T1000 (cell line): ENCODE results near the gene COL5A3.

Experiments used
- DNase-seq: peaks from one replicate; lab custom pipeline; 2025; ENCODE audit warnings: mixed read lengths; lab: John Stamatoyannopoulos, UW

The COL5A3 gene

DNA sequence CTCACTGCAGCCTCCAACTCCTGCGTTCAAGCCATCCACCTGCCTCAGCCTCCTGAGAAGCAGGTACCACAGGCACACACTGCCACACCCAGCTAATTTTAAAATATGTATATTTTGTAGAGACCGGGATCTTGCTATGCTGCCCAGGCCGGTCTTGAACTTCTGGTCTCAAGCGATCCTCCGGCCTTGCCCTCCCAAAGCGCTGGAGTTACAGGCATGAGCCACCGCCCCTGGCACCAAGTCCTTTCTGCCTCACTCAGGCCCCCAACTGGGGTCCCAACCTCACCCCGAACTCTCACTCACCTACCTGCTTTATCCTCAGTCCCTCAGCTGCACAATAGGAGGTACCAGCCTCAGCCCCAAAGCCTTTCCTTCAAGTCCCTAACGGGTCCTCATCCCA is 635 bp upstream of the COL5A3 start:
- no peak for DNase-seq

DNA sequence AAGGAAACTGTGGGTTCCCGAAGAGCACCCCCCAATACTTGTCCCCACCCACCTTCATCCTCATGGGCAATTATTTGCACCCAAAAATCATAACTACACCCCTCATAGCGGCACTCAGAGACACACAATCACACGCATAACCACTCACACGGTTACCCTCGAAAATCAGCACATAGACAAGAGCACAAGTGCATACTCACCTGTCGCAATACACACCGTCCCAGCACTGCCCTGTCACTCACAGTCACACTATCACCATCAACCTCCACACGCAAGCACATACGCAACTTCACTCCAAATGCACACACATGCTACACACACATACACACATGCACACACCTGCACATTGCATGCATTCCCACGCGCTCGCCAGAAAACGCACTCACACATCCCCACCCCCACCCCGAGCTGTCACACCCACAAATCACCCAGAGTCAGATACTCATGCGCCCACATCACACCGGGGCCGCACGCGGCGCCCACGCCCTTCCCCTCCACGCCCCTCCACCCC is 535 bp downstream of the COL5A3 start:
- DNase-seq, result no peak

DNA sequence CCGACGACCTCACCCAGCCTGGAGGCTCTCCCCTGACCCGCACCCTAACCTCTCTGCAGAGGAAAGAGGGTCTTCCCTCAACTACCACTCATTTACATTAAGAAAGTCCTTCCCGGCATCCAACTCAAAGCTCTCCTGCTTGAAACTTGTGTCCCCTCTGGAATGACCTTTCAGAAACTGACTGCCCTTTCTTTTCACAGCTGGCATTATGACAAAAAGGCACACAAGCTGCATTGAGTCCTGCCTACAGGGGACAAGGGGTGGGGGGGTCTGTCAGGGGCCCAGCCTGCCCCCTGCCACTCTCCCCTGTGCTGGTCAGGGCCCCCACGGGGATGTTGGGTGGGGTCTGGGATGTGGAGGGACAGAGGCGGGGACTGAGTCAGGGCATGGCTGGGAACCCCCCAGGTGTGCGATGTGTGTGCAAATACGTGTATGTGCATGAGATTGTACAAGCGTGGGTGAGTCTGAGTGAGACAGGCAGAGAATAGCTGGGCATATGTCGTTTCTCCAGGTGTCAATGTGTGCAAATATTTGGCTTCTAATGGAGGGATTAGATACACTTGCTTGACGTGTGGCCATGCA is 2.0 kb downstream of the COL5A3 start:
- no peak for DNase-seq

DNA sequence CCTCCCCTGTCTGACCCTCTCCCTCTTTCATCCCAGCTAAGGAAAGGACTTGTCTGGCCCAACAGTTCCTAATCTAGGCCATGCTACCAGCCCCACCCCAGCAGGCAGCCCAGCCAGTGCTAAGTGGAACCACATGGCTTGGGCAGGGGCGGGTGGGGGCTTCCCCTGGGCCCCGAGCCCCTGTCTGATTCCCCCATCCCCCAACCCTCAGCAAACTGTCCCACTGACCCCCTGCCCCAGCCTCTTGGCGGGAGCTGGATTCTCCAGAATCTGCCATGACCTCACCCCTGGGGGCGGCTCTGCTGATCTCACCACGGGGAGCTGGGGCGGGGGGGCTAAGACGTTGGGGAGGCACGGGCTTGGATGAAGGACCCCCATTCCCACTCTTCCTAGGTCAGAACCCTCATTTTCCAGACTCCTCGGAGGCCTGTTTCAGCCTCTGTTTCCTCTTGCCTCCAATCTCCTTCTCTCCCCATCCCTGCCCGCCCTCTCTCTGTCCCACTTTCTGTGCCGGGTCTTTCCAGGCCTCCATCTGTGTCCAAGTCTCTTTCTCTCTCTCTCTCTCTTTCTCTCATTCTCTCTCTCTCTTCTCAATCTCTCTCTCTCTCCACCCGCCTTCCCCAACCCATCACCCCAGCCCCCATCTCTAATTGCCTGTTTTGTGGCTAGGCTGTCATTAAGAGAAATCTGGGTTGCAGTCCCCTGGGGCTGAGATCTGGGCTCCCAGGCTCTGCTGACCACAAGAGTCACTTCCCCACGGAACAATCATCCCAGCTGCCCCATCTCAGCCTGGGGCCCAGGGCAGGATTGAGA is 2.7 kb downstream of the COL5A3 start:
- DNase-seq, result no peak

DNA sequence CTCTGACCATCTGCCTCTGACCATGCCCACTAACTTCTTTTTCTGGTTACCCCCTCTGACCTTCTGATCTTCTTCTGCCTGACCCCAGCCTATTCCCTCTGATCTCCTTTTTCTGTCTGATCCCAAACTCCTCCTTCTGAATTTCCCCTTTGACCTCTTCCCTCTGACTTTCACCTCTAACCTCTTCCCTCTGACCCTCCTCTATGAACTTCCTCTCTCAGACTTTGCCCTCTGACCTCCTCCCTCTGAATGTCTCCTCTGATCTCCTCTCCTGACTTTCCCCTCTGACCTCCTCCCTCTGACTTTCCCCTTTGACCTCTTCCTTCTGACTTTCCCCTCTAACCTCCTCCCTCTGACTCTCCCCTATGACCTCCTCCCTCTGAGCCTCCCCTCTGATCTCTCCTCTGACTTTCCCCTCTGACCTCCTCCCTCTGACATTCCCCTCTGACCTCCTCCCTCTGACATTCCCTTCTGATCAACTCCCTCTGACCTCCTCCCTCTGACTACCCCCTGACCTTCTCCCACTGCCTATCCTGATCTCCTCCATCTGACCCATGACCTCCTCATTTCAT is 3.5 kb downstream of the COL5A3 start:
- no peak for DNase-seq

DNA sequence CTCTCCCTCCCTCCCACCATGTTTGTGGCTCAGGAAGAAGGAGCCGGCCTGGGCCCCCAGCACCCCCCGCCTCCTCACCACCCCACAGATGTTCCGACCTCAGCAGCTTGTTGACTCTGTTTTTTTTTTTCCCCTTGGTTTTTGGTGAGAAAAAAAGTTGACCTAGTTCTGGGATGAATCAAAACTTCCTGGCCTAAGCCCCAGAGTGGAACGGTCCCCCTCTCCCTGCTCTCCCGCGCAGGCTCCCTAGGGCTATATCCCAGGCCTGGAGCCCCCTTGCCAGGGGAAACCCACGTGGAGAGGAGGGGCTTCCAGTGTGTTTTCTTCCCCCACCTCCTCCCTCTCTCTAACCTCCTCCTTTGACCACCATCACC is 4.0 kb downstream of the COL5A3 start:
- no peak for DNase-seq

DNA sequence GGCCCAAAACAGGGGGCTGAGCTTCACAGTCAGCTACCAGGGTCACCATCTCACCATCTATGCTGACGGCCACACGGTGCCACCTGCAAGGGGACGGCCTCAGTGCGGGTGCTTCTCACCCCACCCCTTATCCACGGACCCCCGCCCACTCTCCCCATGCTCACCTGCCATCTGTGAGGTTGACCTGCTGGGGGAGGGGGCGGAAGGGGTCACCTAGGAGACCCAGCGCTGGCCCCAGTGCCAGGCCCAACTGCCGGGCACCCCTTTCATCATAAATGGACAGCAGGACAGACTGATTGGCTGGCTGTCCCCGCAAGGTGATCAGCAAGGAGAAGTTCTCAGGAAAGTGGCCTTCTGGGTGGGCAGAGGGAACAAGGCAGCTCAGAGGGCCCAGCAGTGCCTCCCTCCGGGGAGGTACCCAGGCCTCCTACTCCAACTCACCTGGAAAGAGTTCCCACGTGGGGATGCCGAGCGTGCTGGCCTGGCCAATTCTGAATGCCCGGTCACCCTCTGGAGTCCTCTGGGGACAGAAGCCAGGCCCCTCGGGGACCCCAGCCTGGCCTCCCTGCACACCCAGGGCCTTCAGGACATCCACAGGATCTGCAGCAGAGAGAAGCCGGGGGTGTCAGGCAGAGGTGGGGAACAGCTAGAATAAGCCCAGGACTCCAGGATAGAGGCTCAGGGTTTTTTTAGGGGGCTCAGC is 4.5 kb downstream of the COL5A3 start:
- no peak for DNase-seq

DNA sequence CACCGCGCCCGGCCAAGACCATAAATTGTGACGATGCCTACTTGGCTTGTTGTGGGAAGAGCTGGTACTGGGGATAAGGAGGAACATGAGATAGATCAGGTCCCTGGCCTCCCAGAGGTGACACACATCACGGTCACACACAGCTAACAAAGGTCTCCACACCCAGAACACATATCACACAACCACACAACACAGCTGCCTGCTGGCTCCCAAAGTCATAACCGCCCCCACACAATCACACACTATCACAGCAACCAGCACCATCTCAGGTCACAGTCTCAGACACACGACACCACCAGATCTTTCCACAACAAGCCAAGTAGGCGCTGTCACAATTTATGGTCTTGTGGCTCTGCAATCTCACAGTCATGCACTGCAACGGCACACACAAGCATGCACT is 5.7 kb downstream of the COL5A3 start:
- DNase-seq, result no peak

DNA sequence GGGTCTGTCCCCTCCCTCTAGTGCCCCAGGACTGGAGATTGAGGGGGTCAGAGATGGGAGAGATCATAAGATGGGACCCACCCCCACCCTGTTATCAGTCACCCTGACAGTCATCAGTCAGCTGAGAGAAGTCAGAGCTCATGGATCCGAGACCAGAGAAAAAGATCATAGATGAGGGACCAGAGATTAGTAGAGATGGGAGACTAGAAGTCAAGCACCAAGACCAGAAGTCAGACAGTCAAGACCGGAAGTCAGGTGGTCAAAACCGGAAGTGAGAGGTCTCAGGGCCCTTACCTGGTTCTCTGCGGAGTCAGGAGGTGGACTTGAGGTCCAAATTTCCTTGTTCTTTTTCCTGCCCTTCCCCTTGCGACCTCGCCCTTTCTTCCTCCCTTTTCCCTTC is 7.0 kb downstream of the COL5A3 start:
- DNase-seq, result no peak

DNA sequence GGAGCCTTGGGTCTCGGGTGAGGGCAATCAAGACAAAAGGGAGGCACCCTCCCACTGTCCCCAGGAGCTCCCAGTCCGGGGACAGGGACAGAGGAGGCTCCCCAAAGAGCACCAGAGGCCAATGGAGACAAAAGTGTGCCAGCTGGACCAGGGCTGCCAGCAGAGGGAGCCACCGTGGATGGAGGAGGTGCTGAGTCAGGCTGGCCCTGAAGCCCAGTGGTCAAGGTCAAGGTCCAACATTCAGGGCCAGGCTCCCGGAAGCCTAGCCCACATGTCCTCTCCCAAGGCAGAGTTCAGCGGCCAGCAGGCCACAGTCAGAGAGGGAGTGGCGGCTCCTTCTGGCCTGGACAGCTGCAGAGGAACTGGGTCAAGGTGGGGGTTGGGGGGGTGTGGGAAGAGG is 8.4 kb downstream of the COL5A3 start:
- no peak for DNase-seq

DNA sequence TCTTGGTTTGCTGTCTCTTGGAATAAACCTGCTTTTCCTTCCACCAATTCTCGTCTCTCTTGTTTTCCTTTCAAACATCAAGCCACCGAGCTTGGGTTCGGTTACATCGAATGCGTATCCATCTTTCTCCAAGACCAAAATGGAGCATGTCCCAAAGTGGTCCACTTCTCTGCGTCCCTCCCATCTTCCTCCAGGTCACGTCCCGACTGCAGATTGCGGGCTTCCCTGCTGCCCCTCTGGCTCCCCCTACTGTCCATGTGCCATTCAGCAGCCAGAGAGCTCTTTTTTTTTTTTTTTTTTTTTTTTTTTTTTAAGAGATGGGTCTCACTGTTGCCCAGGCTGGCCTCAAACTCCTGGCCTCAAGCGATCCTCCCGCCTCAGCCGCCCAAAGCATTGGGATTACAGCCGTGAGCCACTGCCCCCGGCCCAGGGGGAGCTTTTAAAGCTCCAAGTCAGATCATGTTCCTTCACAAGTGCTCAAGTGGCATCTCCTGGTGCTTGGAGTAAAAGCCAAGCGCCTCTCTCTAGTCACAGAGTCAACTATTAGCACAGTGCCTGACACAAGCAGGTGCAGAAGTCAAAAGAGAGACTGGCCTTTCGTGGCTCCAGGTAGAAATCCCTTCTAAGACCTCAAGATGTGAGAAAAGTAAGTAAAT is 10.0 kb downstream of the COL5A3 start:
- peak; percentile 6 for DNase-seq

DNA sequence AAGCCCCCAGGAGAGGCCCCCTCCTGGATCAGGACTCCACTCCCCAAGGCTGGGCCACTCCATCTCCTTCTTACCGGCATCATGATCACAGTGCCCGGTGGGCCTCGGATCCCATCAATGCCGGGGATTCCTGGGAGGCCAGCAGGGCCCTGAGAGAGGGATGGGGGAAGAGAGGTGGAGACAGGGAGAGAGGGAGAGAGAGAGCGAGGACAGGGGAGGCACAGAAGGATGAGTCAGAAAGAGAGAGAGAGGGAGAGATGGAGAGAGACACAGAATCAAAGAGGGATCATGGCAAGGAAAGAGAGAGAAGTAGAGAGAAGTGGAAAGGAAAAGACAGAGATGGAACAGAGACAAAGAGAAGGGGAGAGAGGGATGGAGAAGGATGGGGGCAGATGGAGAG is 13.8 kb downstream of the COL5A3 start:
- DNase-seq, result no peak

DNA sequence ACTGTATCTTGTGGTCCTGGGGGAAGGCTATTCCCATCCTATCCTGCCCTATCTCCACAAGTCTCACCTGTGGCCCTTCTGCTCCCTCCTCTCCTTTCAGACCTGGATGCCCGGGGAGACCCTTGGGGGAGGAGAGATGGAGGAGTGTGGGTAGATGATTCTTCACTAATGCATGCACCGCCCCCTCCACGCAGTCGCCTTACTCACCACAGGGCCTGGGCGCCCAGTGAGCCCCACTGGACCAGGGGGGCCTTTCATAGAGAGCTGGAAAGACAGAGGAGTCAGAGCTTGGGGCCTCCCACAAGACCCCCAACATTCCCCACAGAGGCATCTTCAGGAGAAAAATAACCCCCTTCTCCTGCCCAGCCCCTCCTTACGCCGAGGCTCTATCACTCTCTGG is 14.3 kb downstream of the COL5A3 start:
- DNase-seq, result no peak

DNA sequence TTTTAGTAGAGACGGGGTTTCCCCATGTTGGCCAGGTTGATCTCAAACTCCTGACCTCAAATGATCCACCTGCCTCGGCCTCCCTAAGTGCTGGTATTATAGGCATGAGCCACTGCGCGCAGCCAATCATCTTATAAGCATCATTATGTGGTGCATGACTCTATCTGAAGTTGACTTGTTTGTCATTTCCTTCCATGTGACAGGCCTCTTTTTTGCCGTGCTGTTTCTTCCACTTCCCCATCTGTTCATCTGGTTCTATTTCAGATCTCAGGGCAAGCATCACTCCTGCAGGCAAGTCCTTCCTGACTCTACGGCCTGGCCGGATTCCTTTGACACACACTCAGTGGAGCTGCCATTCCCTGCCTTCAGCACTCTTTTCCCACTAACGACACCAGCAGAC is 15.2 kb downstream of the COL5A3 start:
- no peak for DNase-seq

DNA sequence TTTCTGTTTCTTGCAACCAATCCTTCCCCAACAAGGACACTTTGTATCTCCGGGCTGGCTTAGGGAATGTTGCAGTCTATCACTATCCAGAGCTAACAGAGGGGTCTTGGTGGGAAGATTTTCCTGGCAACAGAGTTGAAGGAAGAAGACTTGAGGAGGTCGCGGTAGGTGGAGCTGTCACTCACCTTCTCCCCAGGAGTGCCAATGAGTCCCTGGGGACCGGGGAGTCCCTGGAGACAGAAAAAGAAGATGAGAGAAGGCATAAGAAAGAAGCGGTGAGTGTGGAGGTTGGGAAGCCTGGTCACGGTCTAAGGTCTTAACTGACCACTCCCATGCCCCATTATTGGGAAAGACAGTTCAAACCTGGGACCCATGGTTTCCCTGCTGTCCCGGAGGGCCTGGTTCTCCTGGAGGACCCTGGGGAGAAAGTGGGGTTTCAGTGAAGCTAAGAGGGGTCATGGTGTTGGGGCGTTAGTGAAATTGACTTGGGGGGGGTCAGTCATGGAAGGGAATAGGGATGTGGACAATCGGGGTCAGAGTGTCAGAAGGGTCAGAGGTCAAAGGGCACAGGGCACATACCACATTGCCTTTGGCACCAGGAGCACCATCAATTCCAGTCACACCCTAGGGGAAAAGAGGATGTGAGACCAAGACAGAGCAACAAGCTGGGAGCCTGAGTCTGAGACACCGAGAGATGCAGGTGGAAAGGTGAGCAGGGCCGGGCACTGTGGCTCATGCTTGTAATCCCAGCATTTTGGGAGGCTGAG is 18.7 kb downstream of the COL5A3 start:
- no peak for DNase-seq

DNA sequence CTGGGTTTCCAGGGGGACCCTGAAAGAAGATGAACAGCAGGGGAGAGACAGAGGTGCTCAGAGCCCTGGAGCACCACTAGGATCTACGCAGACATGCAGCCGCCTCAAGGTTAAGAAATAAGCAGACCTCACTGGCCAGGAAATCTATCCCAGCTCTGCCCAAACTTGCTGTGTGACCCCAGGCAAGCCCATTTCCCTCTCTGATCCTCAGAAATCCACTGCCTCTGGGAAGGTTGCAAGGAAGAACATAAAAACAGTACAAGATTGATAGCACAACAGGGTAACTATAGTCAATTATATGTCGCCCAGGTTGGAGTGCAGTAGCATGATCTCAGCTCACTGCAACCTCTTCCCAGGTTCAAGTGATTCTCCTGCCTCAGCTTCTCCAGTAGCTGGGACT is 20.8 kb downstream of the COL5A3 start:
- DNase-seq, result no peak

DNA sequence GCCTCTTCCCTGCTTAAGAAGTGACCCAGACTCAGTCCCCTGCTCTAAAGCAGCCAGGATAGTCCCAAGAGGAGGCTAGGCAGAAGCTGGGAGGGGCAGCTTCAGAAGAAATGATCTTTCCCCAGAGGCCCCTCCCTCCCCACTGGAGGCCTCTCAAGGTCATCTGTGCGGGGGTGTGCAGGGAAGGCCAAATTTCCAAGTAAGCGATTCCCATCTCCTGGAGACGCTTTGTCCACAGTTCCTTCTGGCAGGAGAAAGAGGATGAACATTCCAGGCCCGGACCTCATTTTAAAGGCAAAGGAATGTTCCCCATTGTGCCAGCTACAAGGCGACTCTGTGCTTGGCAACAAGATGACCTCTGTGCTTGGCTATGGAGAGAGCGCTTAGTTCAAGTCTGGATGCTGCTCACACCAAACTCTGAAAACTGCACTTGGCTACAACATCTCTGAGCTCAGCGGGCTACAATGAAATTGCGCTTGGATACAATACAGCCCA is 23.5 kb downstream of the COL5A3 start:
- DNase-seq, result no peak

DNA sequence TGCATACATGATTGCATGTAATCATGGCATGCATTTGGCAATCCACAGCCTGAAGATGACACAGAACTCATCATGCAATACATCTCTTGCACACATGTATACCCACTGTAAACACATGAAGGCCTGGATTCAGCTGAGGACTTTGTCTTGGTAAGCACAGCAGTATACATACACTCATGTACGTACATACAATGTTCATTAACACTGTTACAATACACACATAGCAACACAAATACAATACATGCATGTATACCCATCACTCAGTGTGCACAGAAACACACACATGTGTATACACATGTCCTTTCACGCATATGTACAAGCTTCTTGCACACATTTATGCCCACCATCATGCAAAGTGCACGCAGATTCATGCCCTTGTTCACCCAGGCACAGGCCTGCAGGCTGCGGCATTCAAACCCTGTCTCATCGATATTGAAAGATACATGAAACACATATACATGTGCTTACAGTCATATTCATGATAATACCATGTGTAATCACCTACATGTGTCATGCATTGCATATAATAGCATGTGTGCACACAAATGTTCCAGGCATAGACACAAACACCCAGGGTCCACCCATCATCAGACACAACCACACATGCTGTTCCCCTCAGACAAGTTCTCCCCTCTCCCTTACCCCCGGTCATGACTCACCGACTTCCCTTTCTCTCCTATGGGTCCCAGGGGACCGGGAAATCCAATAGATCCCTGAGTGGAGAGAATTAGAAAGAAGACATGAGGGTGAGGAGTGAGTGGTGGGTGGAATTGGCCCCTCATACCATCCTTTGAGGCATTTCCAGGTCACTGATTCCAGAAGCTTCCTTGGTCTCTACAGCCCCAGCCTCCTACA is 28.7 kb downstream of the COL5A3 start:
- DNase-seq, result no peak

DNA sequence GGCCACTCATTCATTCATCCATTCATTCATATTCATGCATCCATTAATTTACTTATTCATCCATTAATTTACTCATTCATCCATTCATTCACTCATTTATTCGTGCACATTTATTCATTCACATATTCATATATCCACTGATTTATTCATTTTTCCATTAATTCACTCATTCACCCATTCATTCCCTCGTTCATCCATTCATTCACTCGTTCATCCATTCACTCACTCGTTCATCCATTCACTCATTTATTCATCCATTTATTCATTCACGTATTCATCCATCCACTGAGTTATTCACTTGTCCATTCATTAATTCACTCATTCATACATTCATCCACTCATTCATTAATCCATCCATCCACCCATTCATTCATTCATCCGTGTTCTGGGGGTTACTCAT is 38.2 kb downstream of the COL5A3 start:
- DNase-seq, result no peak

DNA sequence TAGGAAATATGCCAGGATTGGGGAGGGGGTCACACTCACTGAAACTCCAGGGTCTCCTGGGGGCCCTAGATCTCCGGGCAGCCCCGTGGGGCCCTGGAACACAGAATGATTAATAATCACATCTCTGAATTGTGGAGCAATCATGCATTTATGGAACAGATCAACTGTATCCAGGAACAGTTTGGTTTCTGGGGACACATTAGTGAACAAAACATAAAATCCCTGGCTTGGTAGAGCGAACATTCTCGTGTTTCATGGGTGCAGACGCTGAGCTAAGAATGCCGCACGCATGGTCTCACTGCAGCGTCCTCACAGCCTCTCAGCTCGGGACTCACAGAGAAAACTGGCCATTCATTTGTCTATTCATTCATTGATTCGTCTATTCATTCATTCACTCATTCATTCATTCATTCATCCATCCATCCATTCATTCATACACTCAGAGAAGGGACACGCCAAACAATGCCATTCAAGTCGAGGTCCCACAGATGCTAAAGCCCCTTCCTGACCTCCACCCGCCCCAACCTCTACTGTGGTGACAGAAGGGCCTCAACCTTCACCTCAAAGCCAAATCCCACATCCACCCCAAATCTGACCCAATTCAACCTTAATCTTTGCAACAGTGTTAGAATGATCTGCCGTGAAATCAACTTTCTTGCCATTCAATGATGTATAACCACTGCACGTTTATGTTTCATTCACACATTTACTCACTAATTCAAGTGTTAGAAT is 39.0 kb downstream of the COL5A3 start:
- DNase-seq, result no peak
